ENCODE measurements around the gene MAFF.
"Not testable (repeated sequence)": the region's sequence is repeated elsewhere in the genome, so short reads cannot be mapped to it uniquely, and the experiment has no call there.

The MAFF gene

DNA sequence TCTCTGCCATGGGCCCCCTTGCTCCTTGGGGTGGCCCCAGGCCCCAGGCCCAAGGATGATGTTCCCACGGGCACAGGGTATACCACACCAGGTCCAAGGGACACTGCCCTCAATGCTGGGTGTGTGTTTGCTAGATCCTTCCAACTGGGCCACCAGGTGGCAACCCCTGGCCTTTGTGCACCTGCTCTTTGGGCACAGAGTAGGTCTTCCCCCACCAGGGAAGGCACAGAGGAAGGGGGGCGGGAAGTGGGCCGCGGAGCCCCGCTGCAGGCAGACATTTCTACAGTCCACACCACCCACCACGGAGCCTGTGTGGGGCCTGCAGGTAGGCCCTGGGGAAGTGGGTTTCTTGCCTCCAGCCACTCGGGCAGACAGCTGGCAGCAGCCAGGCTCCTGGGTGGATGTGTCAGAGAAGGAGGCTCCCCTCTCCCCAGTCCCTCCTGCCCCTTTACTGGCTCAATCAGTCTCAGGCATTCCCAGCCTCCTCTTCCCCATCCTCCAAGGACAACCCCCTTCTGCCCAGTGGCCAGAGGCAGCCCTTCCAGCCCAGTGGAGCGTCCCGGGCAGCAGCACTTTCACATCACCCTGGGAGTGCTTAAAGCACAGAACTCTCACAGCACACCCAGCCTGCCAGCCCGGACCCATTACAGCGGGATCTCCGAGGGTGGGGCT lies 21.6 kb downstream of the MAFF start:
- no peak for DNase-seq (ENCODE audit: low read depth in 2 of 2)

DNA sequence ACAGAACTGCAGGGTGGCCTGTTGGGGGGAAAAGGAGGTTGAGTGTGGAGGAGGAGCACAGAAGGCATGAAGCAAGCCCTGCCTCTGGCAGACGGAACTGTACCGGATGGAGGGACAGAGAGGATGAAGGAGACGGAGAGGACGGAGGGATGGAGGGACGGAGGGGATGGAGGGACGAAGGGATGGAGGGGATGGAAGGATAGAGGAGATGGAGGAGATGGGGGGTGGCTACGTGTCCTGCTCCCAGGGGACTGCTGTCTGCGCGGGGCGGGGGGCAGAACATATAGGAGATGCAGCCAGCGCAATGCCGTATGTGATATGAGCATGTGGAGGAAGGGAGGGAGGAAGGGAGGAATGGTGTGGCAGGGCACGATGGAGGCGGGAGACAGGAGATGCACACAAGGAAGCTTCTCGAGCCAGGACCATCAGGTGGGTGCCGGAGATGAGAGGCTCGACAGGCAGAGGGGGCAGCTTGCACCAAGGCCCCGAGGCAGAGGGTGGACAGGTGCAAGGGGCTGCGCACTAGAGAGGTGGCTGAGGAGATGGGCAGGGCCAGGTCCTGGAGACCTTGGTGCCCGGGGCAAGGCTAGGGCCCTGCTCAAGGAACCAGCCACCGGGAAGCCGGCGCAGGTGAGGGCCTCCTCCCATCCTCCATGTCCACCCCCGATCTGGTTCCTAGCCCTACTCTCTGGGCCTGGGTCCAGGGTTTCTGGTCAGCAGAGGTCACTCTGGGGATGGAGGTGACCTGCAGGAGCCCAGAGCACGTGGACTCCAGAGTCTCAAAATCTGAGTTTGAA lies 25.3 kb downstream of the MAFF start:
- DNase-seq (ENCODE audit: low read depth in 2 of 2): no peak

DNA sequence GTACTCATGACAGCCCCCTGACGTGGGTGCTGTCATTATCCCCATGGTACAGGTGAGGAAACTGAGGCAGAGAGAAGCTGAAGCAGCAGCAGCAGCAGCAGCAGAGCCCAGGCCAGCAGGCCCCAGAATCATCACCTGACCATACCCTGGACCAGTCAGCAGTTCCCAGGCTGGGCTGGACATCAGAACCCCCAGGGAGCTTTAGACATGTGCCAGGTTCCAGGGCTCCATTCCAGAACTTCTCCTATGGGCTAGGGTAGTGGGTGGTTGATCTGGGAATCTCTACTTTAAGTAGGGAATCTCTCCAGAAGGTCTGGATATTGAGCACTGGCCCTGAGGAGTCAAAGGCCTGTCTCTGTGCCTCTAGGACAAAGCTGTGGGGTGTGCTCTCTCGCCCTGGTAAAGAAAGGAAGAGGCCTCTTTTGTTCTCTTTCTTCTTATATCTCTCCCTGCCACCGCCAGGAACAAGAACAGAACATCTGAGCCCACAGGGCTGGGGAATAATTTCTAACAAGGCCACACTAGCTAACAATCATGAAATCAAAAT lies 26.6 kb downstream of the MAFF start:
- DNase-seq (ENCODE audit: low read depth in 2 of 2): no peak

DNA sequence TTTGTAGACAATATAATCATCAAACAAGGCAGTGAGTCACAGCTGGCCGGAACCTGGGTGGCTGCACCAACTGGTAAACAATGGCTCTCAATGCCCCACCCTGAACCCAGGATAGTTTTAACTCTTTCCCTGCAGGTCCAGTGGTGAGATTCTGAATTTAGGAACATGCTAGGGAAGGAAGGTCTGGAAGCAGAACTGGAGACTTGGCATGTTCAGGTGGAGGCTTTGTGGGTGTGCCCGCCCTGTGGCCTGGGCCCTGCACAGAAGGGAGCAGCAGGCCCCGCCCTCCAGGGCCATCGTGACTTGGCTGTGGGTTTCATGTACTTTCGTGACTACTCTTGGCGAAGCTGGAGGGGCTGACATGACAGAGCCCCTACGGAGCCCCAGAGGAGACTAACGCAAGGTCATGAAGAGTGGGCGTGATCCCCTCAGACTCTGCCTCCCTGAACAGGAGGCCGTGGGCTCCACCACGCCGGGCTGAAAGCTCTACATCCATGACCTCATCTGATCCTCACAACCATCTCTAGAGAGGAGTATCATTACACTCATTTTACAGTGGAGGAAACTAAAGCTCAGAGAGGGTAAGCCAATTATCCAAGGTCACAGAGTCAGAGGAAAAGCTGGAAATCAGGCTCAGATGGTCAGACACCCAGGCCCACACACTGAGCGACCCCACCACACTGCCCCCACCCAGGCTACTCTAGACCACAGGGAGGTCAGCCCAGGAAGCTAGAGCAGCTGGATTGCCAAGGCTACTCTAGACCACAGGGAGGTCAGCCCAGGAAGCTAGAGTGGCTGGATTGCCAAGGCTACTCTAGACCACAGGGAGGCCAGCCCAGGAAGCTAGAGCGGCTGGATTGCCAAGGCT lies 27.3 kb downstream of the MAFF start:
- DNase-seq (ENCODE audit: low read depth in 2 of 2): no peak

DNA sequence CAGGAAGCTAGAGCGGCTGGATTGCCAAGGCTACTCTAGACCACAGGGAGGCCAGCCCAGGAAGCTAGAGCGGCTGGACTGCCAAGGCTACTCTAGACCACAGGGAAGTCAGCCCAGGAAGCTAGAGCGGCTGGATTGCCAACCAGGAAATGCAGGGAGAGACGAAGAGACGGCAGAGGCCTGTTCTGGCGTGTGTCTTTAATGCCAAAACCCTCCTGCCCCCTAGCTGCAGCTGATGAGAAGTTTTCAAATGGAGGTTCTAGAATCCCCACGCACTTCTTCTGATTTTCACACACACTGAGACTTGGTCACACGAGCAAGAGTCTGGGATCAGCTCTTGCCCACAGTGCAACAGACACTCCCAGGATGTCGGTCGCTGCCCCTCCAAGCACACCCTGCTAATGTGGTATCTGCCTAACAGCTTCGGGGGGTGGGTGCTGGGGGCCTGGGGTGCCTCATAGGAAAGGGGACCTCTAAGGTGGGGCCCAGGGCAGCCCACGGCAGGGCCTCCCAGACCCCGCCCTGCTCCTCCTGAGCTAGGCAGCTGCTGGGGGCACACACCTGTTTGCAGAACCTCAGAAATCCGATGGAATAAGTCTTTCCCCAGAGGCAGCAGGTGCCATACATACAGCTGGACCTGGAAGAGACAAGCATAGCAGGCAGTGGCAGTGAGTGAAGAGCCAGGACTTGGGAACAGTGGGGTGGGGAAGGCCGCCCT lies 28.5 kb downstream of the MAFF start:
- DNase-seq (ENCODE audit: low read depth in 2 of 2): no peak

DNA sequence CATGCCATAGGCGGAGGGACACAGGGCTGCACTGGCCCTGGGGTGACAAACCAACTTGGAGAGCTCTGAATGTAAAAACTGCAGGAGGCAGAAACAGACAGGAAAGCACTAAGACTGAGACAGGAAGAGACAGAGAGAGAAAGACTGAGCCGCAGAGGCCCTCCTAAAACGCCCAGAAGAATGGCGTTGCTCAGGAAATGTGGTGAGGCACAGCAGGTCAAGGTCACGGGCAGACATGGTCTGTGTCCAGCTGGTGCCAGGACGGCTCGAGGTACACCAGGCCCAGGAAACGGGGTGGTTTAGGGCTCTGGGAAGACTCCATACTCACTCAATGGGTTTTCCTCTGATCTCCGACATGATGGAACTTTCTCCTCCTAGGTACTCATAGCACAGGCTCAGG lies 29.1 kb downstream of the MAFF start:
- DNase-seq (ENCODE audit: low read depth in 2 of 2): no peak

DNA sequence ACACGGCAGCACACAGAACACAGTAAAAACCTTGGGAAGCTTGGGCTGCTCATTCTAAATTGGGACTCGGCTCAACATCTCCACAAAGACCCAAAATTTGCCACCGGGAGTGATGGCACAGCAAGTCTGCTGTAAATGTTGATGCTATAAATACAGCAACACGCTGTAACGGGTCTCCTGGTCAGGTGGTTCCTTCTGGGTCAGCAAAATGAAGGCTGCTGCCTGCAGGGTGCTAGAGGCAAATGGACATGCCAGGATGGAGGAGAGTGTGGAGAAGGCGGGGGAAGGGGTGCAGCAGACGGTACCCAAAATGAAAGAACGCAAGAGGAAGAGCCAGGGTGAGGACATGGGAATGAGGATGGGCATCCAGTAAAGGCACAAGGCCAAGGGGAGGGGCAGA lies 30.4 kb downstream of the MAFF start:
- no peak for DNase-seq (ENCODE audit: low read depth in 2 of 2)

DNA sequence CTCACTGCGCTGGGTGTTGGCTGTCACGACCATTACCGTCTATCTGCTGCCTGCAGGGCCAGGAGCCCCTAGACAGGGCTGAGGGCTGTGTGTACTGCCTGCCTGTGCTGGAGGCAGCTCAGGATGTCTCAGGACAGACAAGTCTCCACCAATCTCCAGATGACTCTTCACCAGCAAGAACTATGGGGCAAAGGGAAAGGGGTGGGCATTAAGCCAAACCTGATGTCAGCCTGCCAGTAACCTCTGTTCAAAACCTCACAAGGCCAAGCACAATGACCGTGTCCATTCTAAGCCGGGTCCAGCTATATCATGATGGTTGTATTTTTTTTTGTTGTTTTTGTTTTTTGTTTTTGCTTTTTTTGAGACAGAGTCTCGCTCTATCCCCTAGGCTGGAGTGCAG lies 31.6 kb downstream of the MAFF start:
- DNase-seq (ENCODE audit: low read depth in 2 of 2): no peak

DNA sequence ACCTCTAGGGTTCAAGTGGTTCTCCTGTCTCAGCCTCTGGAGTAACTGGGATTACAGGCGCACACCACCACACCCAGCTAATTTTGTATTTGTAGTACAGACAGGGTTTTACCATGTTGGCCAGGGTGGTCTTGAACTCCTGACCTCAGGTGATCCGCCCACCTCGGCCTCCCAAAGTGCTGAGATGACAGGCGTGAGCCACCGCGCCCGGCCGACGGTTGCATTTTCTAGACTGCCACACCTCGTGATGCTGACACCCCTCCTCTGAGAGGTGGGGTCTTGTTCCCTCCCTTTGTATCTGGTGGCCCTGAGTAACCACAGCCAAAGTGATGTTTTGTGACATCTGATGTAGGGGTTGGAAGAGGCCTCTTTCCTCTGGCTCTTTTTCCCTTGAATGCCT lies 32.1 kb downstream of the MAFF start:
- not testable (repeated sequence) for DNase-seq (ENCODE audit: low read depth in 2 of 2)

DNA sequence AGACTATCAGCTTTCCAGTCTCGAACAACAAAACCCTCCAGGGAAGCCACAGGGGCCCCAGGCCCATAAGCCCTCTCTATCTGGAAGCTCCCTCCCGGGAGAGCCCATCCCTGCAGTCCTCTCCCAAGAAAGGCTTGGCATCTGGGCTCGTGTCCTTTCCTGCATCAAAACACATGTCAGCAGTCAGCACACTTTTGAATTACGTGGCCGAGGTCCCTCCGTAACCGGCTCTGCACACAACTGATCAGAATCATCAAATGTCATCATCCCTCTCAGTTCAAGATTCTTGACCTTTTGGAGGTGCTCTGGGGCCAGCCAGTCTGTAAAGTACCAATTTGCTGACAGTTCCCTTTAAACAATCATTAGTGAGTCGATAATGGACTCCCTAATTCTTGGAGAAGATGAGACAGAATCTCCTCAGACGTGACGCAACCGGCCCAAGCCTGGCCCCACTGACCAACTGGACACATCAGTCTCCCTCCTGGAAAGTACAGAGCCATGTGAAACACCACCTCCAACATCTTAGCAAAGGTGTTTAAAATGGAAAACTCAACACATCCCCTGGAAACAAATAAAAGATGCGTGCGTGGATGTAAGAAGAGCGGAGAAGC lies 33.6 kb downstream of the MAFF start:
- DNase-seq (ENCODE audit: low read depth in 2 of 2): no peak

DNA sequence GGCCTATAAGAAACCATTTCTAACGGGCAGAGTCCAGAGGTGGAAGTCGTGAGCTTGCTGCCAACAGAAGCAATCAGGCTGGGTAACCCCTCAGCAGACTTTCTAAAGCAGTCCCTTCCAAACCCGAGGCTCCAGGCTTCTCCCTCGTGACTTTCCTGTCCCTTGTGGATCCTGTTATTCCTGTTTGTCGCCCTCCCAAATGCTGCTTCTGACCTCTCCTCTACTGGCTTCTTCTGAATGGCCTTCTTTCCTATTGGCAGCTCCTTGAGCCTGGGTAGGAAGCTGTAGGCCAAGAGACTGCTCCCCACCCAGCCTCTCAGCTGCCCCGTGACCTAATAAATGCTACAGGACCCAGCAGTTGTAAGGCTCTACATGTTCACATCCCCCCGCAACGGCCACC lies 35.0 kb downstream of the MAFF start:
- DNase-seq (ENCODE audit: low read depth in 2 of 2): no peak

DNA sequence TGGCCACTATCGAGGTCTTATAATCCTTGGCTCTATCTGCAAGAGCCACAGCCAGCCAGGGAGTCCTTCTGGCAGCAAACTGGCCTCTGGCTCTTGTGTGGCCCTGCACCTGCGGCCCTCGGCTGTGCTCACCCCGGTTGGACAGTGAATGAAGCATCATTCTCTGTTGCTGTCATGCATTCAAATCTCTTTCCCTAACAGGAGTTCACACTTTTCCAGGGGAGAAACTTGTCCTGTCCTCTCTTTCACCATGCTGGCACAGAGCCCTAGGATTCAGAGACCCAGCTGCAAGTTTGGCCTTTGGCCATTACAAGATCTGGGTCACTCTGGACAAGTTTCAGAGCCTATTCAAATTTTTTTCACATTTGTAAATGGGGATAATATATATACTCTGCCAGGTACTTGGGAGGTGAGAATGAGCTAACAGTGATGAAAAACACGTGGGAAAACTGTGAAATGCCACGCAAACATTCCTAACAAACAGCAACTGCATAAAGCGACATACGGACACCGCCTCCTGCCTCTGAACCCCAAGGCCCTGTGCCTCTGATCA lies 36.8 kb downstream of the MAFF start:
- DNase-seq (ENCODE audit: low read depth in 2 of 2): no peak

DNA sequence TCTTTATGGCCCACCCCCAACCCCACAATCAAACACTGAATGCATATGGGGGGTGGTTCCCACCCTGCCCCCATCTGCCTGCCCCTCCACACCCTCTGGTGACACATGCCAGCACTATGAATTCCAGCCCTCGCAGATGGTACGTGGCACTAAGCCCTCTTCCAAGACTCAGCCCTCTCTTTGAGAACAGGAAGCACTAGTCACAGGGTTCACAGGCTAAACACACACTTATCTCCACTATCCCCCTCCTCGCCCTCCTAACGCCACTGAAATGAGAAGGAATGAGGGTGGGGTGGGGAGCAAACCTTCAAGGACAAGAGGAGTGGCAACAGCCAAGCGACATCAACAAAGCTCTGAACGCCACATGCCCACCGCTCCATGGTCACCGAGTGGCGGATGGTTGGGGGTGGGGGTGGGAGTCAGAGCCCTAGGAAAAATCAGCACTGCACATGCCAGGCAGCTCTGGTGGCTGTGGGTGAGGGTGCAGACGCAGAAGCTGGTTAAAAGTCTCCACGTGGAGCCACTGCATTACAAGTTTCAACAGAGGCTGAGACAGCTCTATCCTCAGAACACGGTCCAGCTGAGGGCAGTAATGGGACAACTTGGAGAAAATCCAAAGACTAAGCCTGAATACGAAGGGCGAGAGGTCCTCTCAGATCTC lies 37.4 kb downstream of the MAFF start:
- DNase-seq (ENCODE audit: low read depth in 2 of 2): no peak

DNA sequence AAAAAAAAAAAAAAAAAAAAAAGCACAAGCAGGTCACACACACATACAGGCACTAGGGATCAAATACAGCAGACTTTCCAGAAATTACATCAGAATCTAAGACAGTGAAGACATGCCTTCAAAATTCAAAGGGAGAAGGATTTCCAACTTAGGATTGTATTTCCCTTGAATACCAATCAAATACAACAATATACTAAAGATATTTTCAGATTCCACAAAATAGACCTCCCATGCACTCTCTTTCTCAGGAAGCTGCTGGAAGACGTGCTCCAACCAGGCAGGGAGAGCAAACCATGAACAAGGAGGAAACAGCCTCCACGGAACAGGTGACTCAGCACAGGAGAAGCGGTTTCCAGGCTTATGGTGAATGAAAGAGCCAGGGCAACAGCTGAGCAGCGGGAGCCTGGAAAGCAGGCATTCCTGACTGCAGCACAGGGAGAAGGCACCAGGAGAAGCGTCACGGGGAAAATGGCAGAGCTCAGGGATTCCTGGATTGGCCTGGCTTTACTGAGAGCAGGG lies 39.0 kb downstream of the MAFF start:
- no peak for DNase-seq (ENCODE audit: low read depth in 2 of 2)

DNA sequence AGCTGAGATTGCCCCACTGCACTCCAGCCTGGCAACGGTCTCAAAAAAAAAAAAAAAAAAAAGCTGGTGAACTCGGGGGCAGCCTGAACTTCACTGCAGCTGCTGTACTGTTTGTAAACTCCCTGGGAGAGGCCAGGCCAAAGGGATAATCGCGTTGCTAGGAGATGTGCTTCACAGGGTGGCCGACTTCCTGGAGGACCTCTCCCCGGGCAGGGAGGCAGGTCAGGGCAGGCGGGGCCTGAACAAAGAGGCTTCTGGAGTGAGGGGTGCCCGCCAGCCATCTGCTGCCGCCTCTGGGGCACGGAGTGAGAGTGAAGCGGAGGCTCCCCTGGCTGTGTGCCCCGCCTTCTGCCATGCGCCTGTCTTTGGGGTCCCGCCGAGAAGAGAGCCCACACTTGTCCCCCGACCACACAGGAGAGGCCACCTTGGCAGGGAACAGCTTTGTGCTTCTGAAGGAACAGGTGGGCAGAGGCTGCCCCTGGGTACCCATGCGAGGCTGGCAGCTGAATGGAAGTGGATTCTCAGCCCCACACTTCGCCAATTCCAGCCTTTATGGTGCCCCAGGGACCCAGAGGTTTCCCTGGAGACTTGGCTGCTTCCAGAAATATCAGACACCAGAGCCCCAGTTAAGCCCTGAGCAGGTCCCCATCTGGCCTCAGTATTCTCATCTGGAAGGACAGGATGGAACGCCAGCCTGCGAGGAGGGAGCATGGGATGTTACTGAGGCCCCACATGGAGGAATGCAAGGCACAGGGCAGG lies 41.4 kb downstream of the MAFF start:
- no peak for DNase-seq (ENCODE audit: low read depth in 2 of 2)

DNA sequence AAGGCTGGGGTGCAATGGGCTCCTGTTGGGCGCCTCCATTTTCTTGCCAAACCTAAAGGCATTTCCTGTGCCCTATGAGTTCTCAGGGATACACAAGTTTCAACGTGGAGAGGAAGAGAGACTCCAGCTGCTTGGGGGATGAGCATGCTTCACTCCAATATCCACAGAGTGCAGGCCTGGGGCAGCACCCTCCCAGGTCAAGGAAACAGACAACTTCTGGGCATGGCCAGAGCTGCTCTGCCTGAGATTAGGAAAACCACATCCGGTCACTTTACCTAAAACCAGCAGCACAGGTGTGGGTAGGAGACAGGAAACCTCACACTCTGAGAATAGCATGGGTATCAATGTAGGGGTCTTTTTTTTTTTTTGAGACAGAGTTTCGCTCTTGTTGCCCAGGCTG lies 42.3 kb downstream of the MAFF start:
- DNase-seq (ENCODE audit: low read depth in 2 of 2): no peak

DNA sequence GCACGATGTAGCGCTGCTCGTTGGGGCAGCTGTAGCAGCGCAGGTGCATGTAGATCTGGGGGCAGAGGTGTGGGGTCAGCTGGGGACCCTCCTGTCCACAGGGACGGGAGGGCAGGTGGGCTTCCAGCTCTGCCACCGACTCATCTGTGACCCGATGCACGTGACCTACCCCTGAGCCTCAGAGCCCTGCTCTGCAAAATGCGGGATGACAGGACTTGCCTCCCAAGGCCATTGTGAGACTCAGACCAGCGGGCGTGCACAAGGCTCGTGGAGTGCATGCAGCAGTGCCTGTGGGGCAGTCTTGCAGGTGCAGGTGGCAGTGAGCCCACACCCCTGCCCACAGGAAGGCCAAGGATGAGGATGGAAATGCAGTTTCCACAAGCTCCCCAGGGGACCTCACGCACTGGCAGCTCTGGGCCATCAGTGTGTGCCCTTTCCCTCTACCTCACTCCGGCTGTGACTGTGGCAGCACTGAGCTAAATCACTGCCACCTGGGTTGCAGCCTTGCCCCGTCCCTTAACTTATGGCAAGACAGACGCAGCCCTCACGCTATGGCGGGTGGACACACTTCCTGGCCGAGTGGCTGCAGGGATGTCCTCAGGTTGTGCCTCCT lies 44.4 kb downstream of the MAFF start:
- no peak for DNase-seq (ENCODE audit: low read depth in 2 of 2)

DNA sequence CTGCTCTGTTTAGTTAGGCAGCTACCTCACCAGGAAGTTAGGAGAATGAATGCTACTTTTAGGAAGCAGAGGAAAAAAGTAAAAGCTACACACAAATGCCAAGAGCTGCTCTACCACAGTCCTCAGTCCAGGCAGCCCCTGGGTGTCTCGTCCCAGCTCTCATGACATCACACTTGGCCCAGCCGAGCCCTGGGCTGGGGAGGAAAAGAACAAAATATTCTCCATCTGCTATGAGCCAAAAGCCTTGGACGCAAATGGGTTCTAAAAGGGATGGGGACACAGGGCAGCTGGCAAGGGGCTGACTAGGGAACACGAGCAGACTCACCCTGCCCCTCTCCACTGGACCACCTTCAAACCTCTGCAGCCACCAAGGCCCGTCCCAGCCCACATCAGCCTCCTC lies 44.9 kb downstream of the MAFF start:
- no peak for DNase-seq (ENCODE audit: low read depth in 2 of 2)

DNA sequence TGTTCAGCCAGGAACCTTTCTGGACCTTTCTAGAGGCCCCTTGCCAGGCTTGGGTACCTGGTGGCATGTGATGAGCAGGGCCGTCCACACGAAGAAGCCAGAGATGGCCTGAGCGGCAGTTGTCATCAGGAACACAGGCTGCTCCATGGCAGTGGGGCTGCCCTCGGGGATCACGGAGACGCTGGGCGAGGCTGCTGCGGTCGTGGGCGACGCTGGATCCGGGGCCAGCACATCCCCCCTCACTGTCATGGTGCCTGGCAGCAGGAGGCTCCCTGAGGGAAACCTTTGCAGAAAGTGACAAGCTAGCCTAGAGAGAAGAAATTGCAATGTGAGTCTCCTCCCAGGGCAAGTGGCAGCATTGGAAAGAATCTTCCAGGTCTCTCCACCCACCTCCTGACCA lies 45.9 kb downstream of the MAFF start:
- no peak for DNase-seq (ENCODE audit: low read depth in 2 of 2)

Measured in stimulated activated CD8-positive, alpha-beta memory T cell treated with anti-CD3 and anti-CD28 coated beads, Interleukin-7, amount 100 ng/mL, for 1 hour (primary cell).